Tibial artery (tissue), 4 donors: Measurements from ENCODE around the gene AQP12B.

Experiments used
- DNase-seq, 2 donors: peaks; one replicate each; pipeline ENCODE4 v3.0.0-alpha.2; 2019
- H3K27ac ChIP-seq, 2 donors: fragments of 200-600 bp; sonication (generic) in 1 of 2; 1 replicate in 1 of 2; 2 replicates in 1 of 2; pipeline ENCODE4 v1.5.1; 2018 to 2019; ENCODE audit warnings: mild to moderate bottlenecking in 1 of 2
- H3K27me3 ChIP-seq, 2 donors: fragments of 200-600 bp; sonication (generic) in 1 of 2; one replicate each; pipeline versions ENCODE4 v1.5.1 to v1.6.0; 2016 to 2019
- H3K36me3 ChIP-seq, 3 donors: fragments of 200-600 bp; sonication (generic) in 2 of 3; one replicate each; pipeline ENCODE4 v1.5.1; 2016 to 2019; ENCODE audit warnings: mild to moderate bottlenecking in 2 of 3
- H3K4me1 ChIP-seq, 4 donors: fragments of 200-600 bp; sonication (generic) in 2 of 4; 1 replicate in 3 of 4; 2 replicates in 1 of 4; pipeline ENCODE4 v1.5.1; 2016 to 2019
- H3K4me3 ChIP-seq, 2 donors: fragments of 200-600 bp; sonication (generic) in 1 of 2; 1 replicate in 1 of 2; 2 replicates in 1 of 2; pipeline ENCODE4 v1.5.1; 2018 to 2019; ENCODE audit warnings: mild to moderate bottlenecking in 2 of 2
- H3K9me3 ChIP-seq, 3 donors: fragments of 200-600 bp; sonication (generic) in 1 of 3; one replicate each; pipeline ENCODE4 v1.5.1; 2016 to 2019
- CTCF ChIP-seq, 2 experiments: fragments of 200-600 bp in 1 of 2; fragments of 450-650 bp in 1 of 2; IDR thresholded peaks; one replicate each; pipeline ENCODE4 v1.5.1; 2017 to 2019; ENCODE audit warnings: antibody characterized with exemption in 2 of 2, mild to moderate bottlenecking in 1 of 2, moderate library complexity in 1 of 2
- intact Hi-C: fragments of 100-400 bp; cut with DNase I; formaldehyde crosslinking; loops from one replicate; pipeline ENCODE4 v1.15.0; 2023; ENCODE audit warnings: low total_unique reads

Gene AQP12B

GRCh38 chr2:240727913-240728312 is 45.2 kb upstream of the AQP12B start:
- H3K27ac ChIP-seq, result no peak overlapping the region
- H3K4me1 ChIP-seq, result no peaks in the 10 kb centered on the region
- DNase-seq, result no peak
- H3K36me3 ChIP-seq, result no peaks in the 10 kb centered on the region
- H3K27me3 ChIP-seq, result peaks cover 0 to 49% of the 10 kb centered on the region in 2 donors
- intact Hi-C loops, result no loop called here
- no peak overlapping the region for H3K4me3 ChIP-seq
- no peaks in the 10 kb centered on the region for H3K9me3 ChIP-seq
- no peak for TF ChIP-seq CTCF (IDR thresholded peaks at IDR 0.05)

GRCh38 chr2:240727439-240727838 is 44.8 kb upstream of the AQP12B start:
- Histone ChIP-seq H3K27me3 (peaks cover 0 to 49% of the 10 kb centered on the region in 2 donors), H3K27ac (no peak overlapping the region), H3K9me3 (no peaks in the 10 kb centered on the region), H3K36me3 (no peaks in the 10 kb centered on the region), H3K4me3 (no peak overlapping the region), H3K4me1 (no peaks in the 10 kb centered on the region)
- TF ChIP-seq CTCF (IDR thresholded peaks at IDR 0.05), result no peak
- intact Hi-C loops, result no loop called here
- no peak for DNase-seq

GRCh38 chr2:240726876-240727275 is 44.2 kb upstream of the AQP12B start:
- no peaks in the 10 kb centered on the region for H3K4me1 ChIP-seq
- H3K9me3 ChIP-seq, result no peaks in the 10 kb centered on the region
- peaks cover 0 to 50% of the 10 kb centered on the region in 2 donors for H3K27me3 ChIP-seq
- no peaks in the 10 kb centered on the region for H3K36me3 ChIP-seq
- no peak for DNase-seq
- no peak overlapping the region for H3K4me3 ChIP-seq
- TF ChIP-seq CTCF (IDR thresholded peaks at IDR 0.05), result no peak
- no peak overlapping the region for H3K27ac ChIP-seq
- intact Hi-C loops, result no loop called here

- no peak for TF ChIP-seq CTCF (IDR thresholded peaks at IDR 0.05)
- H3K36me3 ChIP-seq, result no peaks in the 10 kb centered on the region
- H3K27ac ChIP-seq, result no peak overlapping the region
- intact Hi-C loops, result no loop called here
- DNase-seq, result no peak
- H3K27me3 ChIP-seq, result peaks cover 0 to 51% of the 10 kb centered on the region in 2 donors
- no peak overlapping the region for H3K4me3 ChIP-seq
- H3K9me3 ChIP-seq, result no peaks in the 10 kb centered on the region
- H3K4me1 ChIP-seq, result no peaks in the 10 kb centered on the region
These were observed 43.0 kb upstream of the AQP12B start for GRCh38 chr2:240725671-240726070.

- intact Hi-C loops, result no loop called here
- no peak overlapping the region for H3K27ac ChIP-seq
These were observed 42.6 kb upstream of the AQP12B start for GRCh38 chr2:240725266-240725665.

More at GRCh38 chr2:240725266-240725665, 42.6 kb upstream of the AQP12B start:
- DNase-seq, result no peak
- Histone ChIP-seq H3K36me3 (no peaks in the 10 kb centered on the region), H3K4me3 (no peak overlapping the region), H3K9me3 (no peaks in the 10 kb centered on the region), H3K4me1 (no peaks in the 10 kb centered on the region), H3K27me3 (peaks cover 0 to 47% of the 10 kb centered on the region in 2 donors)
- TF ChIP-seq CTCF (IDR thresholded peaks at IDR 0.05), result no peak
